ENCODE data around the gene TSEN54. TPM values are rescaled to one million over a fixed set of nuclear protein-coding genes. Genes with fewer than 3 reads are reported as not detected.

TSEN54 gene
- total RNA-seq, 1 experiment from 2014 or later = 36.6 TPM

- Histone ChIP-seq H3K27ac (ENCODE audit: low read depth, low read length, poor library complexity, severe bottlenecking) (no peak overlapping the region), H3K9me3 (ENCODE audit: low read depth, low read length, poor library complexity, severe bottlenecking) (no peaks in the 10 kb centered on the region), H3K4me3 (ENCODE audit: low read depth, low read length, poor library complexity, severe bottlenecking) (no peak overlapping the region), H3K4me1 (ENCODE audit: insufficient read depth, low read length, poor library complexity, severe bottlenecking) (no peaks in the 10 kb centered on the region), H3K27me3 (replicated peaks; ENCODE audit: insufficient read depth, low read depth, low read length, poor library complexity) (no peaks in the 10 kb centered on the region), H3K36me3 (ENCODE audit: insufficient read depth, low read length, poor library complexity, severe bottlenecking) (no peaks in the 10 kb centered on the region)
- no peak for TF ChIP-seq EZH2 (IDR thresholded peaks at IDR 0.05; ENCODE audit: borderline replicate concordance, low read depth, low read length, poor library complexity, severe bottlenecking)
- no peak for TF ChIP-seq CTCF (conservative IDR thresholded peaks at IDR 0.05; ENCODE audit: low read depth, low read length)
- intact Hi-C loops (cut with micrococcal nuclease; ENCODE audit: unreplicated experiment) = no loop called here
- no TSS peak for BruUV-seq (replicated peaks)
- ChIA-PET POLR2A (ENCODE audit: low non-redundant PET) (no interaction called here), CTCF (no interaction called here)
- DNase-seq (ENCODE audit: low spot score) = no peak
Measured at GRCh38 chr17:75485688-75486087, 30.6 kb upstream of the TSEN54 start.

- no peak overlapping the region for H3K4me3 ChIP-seq (ENCODE audit: low read depth, low read length, poor library complexity, severe bottlenecking)
- no peaks in the 10 kb centered on the region for H3K9me3 ChIP-seq (ENCODE audit: low read depth, low read length, poor library complexity, severe bottlenecking)
- H3K36me3 ChIP-seq (ENCODE audit: insufficient read depth, low read length, poor library complexity, severe bottlenecking) = peaks cover 2% of the 10 kb centered on the region
- no peak for TF ChIP-seq EZH2 (IDR thresholded peaks at IDR 0.05; ENCODE audit: borderline replicate concordance, low read depth, low read length, poor library complexity, severe bottlenecking)
- no peak for TF ChIP-seq CTCF (conservative IDR thresholded peaks at IDR 0.05; ENCODE audit: low read depth, low read length)
- ChIA-PET POLR2A (ENCODE audit: low non-redundant PET) (no interaction called here), CTCF (no interaction called here)
- no peaks in the 10 kb centered on the region for H3K27me3 ChIP-seq (replicated peaks; ENCODE audit: insufficient read depth, low read depth, low read length, poor library complexity)
- DNase-seq (ENCODE audit: low spot score) = no peak
- H3K27ac ChIP-seq (ENCODE audit: low read depth, low read length, poor library complexity, severe bottlenecking) = no peak overlapping the region
- no TSS peak for BruUV-seq (replicated peaks)
- H3K4me1 ChIP-seq (ENCODE audit: insufficient read depth, low read length, poor library complexity, severe bottlenecking) = no peaks in the 10 kb centered on the region
- intact Hi-C loops (cut with micrococcal nuclease; ENCODE audit: unreplicated experiment) = no loop called here
Measured at GRCh38 chr17:75486151-75486550, 30.2 kb upstream of the TSEN54 start.

GRCh38 chr17:75486951-75487350, 29.4 kb upstream of the TSEN54 start:
- no TSS peak for BruUV-seq (replicated peaks)
- DNase-seq (ENCODE audit: low spot score) = no peak
- H3K27me3 ChIP-seq (replicated peaks; ENCODE audit: insufficient read depth, low read depth, low read length, poor library complexity) = no peaks in the 10 kb centered on the region
- TF ChIP-seq CTCF (conservative IDR thresholded peaks at IDR 0.05; ENCODE audit: low read depth, low read length) (no peak), EZH2 (IDR thresholded peaks at IDR 0.05; ENCODE audit: borderline replicate concordance, low read depth, low read length, poor library complexity, severe bottlenecking) (no peak)
- H3K4me3 ChIP-seq (ENCODE audit: low read depth, low read length, poor library complexity, severe bottlenecking) = no peak overlapping the region
- peaks cover 3% of the 10 kb centered on the region for H3K36me3 ChIP-seq (ENCODE audit: insufficient read depth, low read length, poor library complexity, severe bottlenecking)
- ChIA-PET POLR2A (ENCODE audit: low non-redundant PET) (no interaction called here), CTCF (no interaction called here)
- H3K9me3 ChIP-seq (ENCODE audit: low read depth, low read length, poor library complexity, severe bottlenecking) = no peaks in the 10 kb centered on the region
- no peak overlapping the region for H3K27ac ChIP-seq (ENCODE audit: low read depth, low read length, poor library complexity, severe bottlenecking)
- intact Hi-C loops (cut with micrococcal nuclease; ENCODE audit: unreplicated experiment) = no loop called here
- no peaks in the 10 kb centered on the region for H3K4me1 ChIP-seq (ENCODE audit: insufficient read depth, low read length, poor library complexity, severe bottlenecking)

Measured in A673 (cell line).